NCI-H69 (cell line): ENCODE results near the gene SNRPD3.

Source experiments
- DNase-seq: peaks from one replicate; lab custom pipeline; 2025; lab: John Stamatoyannopoulos, UW

Gene SNRPD3

DNA sequence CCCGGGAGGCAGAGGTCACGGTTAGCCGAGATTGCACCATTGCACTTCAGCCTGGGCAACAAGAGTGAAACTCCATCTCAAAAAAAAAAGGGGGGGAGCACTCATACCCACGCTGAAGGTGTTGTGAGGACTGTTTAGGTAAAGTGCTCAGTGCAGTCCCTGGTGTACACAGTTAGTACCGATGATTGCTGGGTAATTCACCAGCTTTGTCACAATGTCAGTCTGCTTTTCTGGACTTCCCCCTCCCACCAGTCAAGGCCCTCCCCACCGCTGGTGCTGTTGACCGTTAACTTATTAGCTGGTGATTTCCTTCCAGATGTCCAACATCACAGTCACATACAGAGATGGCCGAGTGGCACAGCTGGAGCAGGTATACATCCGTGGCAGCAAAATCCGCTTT is 11.9 kb downstream of the SNRPD3 start:
- DNase-seq: no peak

DNA sequence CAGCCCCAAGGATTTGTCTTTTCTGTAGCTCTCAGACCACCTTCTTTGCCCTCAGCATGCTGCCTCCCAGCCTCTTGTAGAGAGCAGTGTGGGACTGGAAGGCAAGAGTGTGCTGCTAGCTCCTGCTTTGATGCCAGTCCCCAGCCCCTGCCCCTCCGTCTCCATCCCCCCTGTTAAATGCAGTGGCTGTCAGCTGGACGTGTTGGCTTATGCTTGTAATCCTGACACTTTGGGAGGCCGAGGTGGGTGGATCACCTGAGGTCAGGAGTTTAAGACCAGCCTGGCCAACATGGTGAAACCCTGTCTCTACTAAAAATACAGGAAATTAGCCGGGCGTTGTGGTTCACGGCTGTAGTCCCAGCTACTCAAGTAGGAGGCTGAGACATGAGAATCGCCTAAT is 15.5 kb downstream of the SNRPD3 start:
- DNase-seq: no peak

DNA sequence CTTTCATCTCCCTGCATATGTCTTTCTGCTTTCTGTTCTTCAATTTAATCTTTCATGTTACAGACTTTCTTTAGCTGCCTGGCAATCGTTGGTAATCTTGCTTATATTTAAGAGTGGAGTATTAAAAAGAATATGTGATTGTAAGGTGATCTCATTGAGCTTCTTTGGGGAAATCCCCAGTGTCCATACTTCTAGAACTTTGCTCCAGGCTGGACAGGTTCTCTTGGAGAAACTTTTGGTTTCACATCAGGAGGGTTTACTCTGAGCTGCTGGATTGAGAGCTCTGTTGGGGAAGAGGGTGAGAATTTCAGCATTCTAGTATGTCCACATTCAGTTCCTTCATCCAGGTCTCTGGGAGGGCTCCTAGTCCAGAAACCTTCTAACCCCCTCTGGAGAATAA is 21.0 kb downstream of the SNRPD3 start:
- no peak for DNase-seq

DNA sequence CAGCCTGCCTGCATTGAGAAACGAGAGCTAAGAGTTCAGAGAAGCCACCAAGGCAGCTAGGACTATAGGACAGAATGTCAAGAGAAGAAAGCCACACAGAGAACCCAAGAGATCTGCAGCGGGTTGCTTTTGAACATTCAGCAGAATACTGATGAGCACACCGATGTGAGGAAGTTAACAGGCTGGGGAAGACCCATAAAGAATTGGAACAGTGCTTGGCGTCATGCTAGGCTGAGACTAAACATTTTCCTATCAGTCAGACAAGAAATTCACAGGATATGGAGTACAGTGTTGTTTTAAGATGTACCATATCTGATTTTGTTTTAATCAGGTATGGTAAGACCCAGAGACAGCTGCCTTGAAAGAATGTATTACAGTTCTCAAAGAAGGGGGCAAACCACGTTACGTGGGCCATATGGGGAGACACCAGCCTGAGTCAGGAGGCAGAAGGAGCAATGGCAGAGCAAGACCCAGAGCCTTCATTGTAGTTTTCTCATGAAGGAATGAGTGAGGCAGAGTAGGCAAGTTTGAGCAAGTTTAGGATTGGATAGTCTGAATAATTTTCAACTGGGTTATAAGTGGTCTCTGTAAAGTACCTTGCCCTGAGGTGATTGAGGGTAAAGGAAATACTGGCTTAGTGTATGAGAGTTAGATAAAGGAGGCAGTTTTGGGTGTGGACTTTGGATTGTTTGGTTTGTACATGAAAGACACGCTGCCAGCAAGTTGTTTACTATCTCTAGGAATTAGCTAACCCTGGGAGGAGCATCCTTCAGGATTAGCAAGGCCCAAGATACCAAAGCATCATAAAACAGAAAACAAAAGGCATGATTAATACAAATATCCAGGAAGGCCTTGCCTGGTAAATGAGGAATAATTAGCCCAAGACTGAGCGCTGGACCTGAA is 22.8 kb downstream of the SNRPD3 start:
- peak; percentile 28 for DNase-seq

DNA sequence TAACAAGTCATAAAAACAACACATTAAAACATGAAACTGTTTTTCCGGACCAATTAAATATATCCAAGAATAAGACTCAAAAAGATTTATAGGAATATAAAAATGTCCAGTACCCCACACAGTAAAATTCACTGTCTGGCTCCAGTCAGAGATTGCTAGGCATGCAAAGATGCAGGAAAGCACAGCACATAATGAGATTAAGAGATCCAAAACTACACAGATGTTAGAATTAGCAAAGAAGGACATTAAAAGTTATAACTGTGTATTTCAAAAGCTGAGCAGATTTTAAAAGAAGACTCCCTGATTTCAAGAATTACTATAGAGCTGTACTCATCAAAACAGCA is 23.4 kb downstream of the SNRPD3 start:
- no peak for DNase-seq

DNA sequence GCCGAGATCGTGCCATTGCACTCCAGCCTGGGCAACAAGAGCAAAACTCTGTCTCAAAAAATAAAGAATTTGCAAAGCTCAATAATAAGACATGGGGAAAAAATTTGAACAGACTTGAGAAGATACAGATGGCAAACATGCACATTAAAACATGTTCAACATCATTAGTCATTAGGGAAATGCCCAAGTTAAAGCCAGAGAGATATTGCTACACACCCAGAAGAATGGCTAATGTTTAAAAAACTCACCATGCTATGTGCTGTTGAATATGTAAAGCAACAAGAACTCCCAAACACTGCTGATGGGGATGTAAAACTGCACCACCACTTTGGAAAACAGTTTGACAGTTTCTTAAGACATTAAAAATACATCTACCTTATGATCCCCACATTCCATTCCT is 24.5 kb downstream of the SNRPD3 start:
- DNase-seq: no peak

DNA sequence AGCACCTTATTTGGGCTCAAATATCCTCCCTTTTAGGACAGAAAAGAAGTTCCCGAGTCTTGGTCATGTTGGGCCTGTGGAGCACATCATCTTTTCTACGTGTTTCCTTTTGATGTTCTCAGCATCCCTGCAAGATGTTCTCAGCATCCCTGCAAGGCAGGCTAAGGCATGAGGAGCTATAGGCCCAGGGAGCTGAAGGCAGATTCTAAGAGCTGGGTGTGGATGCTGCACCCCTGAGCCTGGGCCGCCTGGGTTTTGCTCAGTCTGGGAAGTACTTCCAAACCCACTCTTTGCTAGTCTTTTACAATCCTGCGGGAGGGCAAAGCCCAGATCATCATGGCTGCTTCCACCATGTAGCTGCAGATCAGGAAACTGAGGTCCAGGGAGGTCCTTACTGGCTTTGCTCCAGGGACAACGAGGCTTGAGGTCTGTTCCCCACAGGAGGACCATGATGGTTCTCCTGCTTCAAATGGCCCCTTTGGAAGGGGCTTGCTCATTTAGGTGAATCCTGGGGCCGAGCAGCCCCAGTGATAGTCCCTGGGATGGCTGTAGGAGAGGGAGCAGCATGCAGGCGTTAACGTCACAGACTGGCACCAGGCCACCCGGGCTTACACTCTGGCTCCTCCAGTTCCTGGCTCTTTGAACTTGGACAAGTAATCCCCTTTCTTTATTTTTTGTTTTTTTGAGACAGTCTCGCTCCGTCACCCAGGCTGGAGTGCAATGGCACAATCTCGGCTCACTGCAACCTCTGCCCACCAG is 26.4 kb downstream of the SNRPD3 start:
- no peak for DNase-seq

DNA sequence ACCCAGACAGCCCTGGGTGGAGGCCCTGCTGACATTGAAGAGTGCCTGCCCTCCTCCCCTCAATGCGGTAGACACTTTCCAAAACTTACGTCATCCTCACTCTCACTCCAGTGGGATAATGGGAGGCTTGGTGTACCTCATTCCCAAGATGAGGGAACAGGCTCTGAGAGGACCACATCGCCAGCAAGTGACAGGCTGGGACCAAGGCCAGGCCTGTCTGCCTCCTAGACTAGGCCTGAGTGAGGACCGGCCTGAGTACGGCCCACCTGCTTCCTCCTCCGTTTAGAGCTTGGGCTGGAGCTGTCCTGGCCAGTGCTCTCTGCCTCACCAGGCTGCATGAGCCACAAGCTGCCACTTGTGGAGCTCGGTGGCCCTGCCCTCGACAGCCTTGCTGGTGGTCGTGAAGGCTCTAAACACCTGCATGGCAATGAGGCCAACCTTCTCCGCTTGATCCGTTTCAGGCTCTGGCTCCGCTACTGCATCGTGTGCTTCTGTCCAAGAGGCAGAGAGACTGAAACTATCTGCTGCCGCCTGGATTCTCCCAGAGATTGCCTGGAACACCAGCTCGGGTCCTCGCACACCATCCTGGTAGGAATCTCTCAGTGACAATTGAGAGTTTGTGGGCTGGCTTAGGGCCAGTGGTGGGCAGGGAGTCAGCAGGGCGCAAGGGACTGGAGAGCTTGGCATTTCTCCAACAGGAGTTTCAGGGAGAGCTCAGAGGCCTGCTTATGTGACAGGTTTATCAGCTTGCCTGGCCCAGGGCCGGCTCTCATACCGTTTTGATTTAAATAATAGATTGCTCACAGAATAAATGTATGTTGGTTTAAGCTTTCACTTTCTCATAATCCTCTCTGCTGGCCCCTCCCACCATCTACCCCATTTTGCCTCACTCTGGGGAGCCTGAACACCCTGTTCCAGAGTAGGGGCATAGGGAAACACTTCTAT is 27.7 kb downstream of the SNRPD3 start:
- DNase-seq: peak; percentile 85

DNA sequence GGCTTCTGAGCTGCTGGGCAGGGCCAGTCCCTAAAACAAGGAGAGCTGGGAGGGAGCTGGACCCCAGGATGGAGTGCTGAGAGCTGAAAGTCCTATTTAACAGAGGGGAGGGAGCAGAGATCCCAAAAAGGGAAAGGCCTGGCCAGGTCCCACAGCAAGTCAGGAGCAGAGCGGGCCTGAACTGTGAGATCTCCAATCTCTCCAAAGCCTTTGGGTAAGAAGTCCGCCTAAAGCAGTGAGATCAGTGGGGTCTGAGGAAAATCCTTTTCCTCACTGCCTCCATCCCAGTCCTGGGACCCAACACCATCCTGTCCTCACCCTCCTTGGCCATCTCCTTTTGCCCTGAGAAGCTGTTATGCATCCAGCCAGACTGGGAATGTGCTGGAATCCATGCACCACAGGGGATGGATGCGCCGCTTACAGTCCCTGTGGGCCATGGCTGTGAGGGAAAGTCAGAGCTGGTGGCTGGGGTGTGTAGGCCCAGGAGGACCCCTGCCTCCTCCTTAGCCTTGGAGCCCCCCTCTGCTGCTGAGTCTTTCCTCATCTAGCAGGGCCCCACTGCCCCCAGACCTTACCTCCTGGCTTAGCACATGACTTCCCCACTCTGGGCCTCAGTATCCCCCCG is 28.5 kb downstream of the SNRPD3 start:
- no peak for DNase-seq

DNA sequence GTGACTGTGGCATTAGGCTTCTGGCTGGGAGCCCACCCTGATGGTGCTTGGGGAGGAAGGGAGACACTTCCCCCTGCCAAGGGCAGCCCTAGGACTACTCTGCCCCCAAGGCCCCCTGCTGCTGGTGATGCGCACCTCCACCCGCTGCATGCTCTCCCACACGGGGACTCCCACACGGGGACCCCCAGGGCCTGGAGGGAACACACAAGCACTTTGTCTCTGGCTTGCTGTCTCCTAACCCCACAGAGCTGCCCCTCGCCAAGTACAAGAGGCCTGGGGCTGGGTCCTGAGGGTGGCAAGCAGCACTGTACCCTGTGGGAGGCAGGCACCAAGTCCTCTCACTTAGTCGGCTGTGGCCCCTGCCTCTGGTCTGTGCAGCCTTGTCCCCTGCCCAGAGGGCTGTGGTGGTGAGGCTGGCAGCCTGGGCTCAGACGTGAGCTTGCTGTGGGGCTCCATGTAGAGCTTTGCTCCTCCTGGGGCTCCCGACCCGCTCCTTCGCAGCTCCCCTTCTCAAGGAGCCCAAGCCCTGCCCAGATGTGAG is 29.1 kb downstream of the SNRPD3 start:
- DNase-seq: no peak

DNA sequence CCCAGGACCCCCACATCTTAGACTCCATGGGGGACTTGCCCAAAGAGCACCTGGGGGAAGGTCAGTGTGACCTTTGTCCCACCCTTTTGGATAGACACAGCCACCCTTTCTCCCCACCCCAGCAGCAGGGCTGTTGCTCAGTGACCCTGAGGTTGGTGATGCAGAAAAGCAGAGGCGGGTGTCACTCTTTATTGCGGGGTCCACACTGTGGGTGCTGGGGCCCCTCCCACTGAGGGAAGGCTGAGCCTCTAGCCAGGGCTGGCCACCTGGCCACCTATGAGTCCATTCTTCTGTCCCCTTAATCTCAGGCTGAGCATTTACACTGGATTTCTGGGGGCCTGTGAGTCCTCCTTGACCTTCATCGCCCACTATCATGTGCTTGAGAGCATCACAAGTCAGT is 29.7 kb downstream of the SNRPD3 start:
- no peak for DNase-seq

DNA sequence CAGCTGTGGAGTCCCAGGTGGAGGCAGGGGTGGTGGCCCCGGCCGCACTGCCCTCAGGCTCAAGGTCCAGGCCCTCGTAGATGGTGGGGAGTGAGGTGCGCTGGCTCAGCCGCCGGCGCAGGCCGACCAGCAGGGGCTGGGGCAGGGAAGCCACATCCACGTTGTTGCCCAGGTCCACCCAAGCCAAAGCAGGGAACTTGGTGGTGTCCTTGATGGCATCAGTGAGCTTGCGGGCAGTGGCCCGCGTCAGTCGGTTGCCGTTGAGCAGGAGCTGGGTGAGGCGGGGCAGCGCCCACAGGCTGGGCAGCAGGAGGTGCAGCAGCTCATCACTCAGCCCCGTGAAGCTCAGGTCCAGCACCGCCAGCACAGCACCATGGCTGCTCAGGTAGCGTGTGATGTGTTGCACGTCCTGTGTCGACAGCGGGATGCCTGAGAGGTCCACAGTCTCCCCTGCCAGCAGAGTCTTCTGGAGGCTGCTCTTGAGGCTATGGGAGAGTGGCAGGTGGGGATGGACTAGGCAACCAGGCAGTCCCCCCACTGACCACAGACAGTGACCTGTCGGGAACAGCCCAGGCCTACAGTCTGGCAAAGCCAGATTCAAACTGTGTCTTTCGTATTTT is 30.2 kb downstream of the SNRPD3 start:
- DNase-seq: no peak

DNA sequence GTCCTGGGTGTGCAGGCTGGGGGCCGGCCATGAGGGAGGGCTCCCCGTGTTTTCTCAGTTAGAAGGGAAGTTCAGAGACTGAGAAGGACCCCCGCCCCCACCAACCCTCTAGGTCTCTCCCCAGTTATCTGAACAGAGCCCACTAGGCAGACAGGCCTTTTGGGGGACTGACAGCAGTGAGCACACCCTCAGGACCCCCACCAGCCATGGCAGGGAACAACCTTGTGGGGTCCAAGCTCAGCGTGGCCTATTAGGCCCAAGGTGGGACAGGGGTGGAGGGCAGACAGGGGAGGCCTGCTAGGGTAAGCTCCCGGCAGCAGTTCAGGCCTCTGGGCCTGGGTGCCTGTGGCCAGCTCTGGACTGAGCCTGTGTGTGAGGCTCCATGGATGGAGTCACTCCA is 31.5 kb downstream of the SNRPD3 start:
- no peak for DNase-seq

DNA sequence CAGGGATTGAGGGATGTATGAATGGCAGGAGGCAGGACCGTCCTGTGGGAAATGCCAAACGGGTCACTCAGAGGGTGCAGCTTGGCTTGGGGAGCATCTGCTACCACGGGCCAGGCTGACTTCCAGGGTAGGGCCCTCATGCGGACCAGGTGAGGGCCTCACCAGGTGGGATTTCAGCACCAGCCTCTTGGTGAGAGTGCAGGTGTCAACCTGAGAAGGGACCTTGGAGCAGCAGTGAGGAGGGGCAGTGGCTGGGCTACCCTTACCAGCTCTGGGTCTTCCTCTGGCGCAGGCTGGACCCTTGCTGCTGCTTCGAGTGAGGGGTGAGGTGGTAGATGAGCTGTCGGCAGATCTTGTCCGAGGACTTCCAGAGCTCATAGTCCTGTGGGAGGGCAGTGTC is 32.1 kb downstream of the SNRPD3 start:
- no peak for DNase-seq

DNA sequence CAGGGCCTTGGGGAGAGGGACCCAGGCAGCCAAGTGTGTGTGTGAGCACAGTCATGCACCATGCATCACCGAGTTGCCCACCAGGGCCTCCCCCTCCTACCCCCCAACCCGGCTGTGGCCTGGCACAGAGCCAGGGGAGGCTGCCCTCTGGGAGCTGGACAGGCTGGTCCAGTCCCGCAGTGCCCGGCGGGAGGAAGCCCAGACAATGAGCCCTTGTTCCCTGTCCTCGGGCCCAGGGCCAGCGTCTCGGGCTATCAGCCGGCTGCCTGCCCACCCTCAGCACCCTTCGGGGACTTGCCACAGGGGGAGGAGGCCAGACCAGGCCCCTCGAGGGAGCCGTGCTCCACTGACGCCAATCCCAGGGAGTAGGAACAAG is 32.6 kb downstream of the SNRPD3 start:
- DNase-seq: no peak

DNA sequence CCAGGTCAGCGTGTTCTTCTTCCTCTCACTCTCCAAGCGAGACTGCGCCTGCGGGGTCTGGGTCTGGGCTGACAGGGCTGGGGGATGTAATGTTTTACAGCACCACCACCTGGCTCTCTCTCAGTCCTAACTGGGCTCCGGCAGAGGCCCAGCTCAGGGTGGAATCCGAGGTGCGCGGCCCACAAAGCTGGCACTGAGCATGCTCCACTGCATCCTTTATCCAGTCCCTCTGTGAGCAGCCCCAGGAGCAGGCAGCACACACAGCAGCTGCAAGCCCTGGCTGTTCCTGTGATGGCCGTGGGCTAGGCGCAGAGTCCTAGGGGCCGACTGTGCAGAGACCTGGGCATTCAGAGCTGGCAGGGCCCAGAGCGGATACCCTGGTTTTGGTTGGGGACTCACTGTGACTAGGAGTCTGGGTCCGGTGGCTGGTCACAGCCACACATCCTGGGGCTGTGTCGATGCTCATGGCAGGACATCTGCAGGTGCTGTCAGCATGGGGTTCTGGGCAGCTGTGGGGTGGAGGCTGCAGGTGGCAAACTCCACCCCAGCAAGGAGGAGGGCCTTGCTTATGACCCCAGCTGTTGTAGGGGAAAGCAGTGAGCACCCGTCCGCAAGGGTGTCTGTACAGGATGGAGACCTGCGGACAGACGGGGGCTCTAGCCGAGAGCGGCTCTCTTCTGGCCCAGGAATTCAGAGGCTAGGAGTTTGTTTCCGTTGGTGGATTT is 33.1 kb downstream of the SNRPD3 start:
- DNase-seq: no peak

DNA sequence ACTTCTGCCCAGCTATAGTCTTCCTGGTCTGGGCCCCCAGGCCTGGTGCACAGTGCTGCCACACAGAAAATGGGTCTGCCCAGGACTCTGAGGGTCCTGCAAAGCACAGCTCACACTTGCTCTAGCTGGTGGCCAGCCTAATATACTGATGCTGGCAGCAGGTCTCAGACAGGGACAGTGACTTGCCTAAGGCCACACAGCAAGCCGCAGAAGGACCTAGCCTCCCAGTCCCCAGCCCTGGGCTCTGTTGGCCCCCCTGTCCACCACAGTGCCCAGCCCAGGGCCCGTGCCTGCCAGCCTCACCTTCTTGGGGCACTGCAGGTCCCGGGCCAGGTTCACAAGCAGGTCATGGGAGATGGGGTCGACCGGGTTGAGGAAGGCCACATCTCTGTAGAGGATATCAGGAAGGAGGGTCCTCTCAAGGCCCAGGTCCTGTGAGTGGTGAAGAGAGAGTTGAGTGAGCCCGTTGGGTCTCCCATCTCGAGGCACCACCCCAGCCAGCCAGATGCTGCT is 33.8 kb downstream of the SNRPD3 start:
- no peak for DNase-seq

DNA sequence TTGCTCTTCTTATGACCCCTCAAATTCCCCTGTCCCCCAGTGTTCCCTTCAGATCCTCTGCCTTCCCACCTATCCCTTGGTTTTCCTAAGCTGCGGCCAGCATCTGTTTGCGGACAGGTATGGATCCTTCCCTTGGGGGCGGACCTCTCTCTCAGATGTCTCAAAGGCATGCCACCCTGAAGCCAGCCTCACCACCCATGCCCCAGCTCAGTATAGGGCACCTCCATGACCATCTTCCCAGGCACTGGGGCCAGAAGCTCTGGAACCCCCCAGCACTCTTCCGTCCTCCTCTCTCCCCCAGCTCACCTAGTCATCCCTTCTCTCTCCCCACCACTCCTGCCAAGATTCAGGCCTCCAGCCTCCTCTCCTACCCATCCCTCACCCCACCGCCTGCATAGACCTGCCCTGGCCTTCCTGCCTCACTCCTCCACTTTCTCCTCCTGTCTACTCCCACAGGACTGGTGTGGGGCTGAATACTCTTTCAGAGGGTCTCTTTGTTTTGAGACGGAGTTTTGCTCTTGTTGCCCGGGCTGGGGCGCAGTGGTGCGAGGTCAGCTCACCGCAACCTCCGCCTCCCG is 34.9 kb downstream of the SNRPD3 start:
- DNase-seq: no peak

DNA sequence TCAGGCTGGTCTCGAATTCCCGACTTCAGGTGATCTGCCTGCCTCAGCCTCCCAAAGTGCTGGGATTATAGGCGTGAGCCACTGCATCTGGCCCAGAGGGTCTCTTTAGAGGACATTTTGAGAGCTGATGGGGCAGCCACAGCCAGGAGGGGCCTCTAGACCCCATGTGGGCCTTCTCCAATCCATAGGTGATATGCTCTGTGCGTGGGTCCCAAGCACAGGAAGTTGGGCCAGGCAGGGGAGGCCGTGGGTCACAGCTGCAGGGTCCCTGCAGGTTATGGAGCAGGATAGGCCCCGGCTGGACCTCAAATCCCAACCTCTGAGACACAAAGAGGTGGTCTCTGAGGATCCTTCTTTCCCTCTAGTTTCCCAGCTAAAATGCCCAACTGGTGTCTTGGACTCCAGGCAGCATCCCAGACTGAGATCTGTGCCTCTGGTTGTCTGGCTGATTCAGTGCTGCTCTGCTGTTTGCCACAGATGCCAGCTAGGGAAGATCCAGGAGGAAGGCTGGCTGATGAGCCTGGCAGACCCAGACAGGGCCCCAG is 35.6 kb downstream of the SNRPD3 start:
- DNase-seq: no peak
